GM15510 (cell line): ENCODE data around the gene HOGA1.

Source experiments
- POLR2A ChIP-seq: IDR thresholded peaks from 3 replicates; pipeline ENCODE4 v1.6.1; 2011; ENCODE audit warnings: borderline replicate concordance; ENCODE audit not compliant: insufficient read length; ENCODE audit errors: extremely low read depth

Gene HOGA1

GRCh38 chr10:97573672-97574071 is 10.5 kb upstream of the HOGA1 start:
- no peak for TF ChIP-seq POLR2A

DNA sequence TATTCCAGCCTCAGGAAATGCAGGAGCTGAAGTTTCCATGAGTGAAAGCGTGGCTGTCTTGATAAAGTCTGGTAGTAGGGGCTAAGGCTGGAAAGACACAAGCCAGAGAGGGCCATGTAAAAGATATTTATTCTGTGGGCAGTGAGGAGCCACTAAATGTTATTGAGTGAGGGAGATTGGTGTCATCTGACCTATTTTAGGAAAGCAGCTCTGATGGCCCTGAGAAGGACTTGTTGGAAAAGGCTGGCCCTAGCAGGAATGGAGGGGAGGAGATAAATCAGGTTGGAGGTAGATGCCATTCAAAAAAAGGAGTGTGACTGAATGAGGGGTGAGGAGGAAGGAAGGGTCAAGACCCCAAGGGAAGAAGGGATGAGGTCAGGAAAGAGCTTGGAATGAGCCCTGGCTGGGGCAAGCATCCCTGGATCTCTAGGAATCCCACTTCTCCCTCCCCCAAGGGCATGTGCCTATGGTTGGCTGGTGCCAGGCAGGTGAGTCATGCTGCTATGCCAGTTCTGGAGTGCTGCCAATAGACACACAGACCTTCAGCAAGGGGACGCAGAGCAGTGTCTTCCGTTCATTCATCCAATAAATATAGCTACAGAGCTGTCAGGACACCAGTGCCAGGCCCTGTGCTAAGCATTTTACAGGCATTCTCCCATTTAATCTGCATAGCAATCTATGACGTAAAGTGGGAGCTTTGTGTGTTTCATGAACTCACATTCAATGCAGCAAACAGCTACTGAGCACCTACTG is 9.6 kb upstream of the HOGA1 start:
- no peak for TF ChIP-seq POLR2A

GRCh38 chr10:97575127-97575668 is 9.0 kb upstream of the HOGA1 start:
- TF ChIP-seq POLR2A = no peak

DNA sequence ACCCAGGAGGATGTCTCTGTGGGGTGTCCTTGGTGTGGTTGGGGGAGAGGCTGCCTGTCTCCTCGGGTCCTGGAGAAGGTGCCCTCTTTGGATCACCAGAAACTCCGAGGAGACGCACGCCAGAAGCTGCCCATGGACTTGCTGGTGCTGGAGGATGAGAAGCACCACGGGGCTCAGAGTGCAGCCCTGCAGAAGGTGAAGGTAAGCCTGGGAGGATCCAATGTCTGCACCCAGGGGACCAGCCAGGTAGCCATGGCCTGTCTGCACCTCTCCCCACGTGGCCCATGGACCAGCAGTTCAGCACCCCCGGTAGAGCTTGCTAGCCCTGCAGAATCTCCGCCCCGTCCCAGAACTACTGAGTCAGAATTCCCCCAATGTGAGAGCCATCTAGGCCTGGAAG is 6.5 kb upstream of the HOGA1 start:
- no peak for TF ChIP-seq POLR2A

- TF ChIP-seq POLR2A = no peak
Observed at GRCh38 chr10:97578171-97578844, 5.9 kb upstream of the HOGA1 start.

DNA sequence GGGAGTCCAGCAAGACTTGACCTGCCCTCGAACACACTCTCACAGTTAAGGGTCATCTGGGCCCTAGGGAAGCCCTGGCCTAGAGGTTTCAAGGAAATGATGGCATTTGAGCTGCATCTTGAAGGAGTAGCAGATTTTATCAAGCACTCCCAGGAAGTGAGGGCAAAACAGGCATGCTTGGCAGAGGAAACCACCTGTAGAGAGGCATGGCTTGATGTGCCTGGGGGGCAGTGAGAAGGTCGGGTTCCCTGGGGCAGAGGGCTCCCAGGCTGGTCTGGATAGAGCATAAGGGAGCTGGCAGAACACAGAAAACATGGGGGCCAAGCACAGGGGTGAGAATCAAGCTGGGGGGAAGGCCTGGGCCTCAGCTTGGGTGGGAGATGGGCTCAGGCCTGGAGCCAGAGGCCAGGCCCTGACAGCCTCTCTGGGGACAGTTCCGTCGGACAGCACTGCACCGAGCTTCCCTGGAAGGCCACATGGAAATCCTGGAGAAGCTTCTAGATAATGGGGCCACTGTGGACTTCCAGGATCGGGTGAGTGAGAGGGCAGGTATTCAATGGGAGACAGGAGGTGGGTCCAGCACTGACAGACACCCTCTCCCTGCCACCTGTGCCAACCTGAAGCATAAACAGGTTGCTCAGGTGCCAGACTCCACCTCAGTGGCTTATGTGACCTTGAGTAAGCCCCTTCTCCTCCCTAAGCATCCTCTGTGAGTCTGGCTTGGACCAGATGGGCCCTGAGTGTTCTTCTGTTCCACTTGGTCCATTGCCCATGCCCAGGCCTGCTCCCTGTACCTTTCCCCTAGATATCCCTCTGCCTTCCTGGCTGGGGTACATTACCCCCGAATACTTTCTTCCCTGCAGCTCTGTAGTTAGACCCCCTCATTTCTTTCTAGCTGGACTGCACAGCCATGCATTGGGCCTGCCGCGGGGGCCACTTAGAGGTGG is 3.5 kb upstream of the HOGA1 start:
- no peak for TF ChIP-seq POLR2A

DNA sequence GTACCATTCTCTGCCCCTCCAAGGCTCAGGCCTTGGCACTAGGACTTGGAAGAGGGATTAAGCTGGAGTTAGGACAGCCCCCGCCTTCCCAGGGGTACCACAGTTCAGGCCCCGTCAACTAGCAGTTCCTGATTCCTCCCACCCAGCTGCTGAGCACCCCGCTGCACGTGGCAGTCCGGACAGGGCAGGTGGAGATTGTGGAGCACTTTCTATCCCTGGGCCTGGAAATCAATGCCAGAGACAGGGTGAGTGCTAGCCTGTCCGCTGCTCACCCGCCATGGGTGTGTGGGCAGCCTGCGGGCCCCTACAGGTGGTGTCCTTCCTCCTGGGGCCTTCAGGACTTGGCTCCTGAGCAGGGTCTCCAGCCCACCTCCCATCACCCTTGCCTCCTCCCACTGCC is 2.0 kb upstream of the HOGA1 start:
- no peak for TF ChIP-seq POLR2A

DNA sequence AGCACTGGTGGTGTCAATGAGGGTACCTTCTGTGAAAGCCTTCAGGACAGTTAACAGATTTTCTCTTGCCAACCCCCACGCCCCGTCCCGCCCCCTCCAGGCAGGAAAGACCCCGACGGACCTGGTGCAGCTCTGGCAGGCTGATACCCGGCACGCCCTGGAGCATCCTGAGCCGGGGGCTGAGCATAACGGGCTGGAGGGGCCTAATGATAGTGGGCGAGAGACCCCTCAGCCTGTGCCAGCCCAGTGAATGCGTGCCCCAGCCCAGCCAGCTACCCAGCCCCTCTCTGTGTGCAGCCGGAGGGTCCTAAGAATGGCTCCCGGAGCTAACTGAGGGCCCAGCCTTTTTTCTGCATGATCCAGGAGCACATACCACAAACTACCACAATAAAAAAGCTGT is 713 bp upstream of the HOGA1 start:
- TF ChIP-seq POLR2A = no peak

DNA sequence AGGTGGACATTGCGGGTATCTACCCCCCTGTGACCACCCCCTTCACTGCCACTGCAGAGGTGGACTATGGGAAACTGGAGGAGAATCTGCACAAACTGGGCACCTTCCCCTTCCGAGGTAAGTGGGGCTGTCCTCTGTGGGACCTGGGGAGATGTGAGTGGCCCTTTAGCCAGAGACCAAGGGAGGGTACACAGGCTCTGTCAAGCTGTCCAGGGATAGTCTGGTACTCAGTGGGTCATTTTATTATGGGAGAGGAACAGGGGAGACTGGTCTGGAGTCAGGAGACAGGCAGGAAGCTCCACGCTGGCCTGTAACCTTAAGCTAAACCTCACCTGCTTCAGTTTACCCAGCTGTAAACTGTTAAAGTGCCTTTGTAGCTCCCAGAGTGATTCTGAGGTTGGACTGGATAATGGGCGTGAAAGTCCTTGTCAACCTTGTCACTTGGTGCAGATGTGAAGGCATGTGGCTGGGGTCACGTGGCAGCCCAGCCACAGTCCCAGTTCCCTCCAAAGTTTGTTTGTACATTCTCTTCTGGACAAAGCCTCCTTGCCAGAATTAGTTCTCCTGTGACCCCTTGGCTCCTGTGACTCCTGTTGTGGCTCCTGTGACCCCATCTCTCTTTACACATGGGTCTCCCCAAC is 729 bp downstream of the HOGA1 start:
- no peak for TF ChIP-seq POLR2A

GRCh38 chr10:97585439-97585811 is 1.2 kb downstream of the HOGA1 start:
- no peak for TF ChIP-seq POLR2A

DNA sequence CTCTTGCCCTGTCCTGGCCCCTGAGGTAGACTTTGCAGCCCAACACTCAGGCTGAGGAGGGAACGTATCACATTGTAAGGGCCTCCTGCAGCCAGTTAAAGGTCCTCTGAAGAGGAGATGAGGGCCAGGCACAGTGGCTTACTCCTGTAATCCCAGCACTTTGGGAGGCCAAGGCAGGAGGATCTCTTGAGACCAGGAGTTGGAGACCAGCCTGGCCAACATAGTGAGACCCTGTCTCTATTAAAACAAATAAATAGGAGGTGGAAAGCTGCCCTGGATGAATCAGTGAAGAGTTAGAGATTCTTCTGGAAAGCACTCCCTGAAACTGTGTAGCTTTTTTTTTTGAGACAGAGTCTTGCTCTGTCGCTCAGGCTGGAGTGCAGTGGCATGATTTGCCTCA is 3.0 kb downstream of the HOGA1 start:
- no peak for TF ChIP-seq POLR2A

- no peak for TF ChIP-seq POLR2A
Observed at GRCh38 chr10:97589479-97589878, 5.3 kb downstream of the HOGA1 start, which contains the start of gene C10orf62. C10orf62 (plus strand) TSS chr10:97589721; CDS start chr10:97589898, 177 bp downstream.

DNA sequence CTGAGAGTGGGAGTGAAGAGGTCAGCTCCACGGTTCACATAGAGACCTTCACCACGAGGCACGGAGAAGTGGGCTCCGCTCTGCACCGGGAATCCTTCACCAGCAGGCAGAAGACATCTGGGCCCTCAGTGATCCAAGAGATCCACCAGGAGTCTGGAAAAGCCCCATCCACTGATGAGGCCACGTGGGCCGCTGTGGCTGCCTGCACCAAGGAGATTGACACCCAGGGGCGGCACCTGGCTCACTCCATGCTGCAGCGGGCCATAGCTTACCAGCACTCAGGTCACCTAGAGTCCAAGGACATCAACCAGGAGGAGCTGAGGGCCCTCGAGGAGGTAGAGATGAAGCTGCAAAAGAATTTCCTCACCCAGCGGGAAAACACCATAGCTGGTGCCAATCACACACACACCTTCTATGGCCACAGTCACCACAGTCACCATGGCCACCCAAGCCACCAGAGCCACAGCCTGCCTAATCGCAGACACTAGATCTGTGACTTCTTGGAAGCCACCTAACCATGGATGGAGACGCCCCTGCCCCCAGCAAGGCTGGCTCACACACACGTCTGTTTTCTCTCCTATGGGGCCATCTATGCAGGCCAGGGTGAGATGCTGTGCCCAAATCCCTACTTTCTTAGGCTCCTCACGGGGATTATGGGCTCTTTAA is 6.0 kb downstream of the HOGA1 start:
- no peak for TF ChIP-seq POLR2A
